Hippocampal formation (tissue), 2 donors: ENCODE measurements around the gene RNF114.
A peak's percentile ranks its signal among the peaks of the same experiment; 100 is the strongest.
"Not testable (repeated sequence)": the region's sequence is repeated elsewhere in the genome, so short reads cannot be mapped to it uniquely, and the experiment has no call there.

Source experiments
- DNase-seq, 2 donors: peaks; one replicate each; lab custom pipeline; 2025; lab: John Stamatoyannopoulos, UW

Gene RNF114

DNA sequence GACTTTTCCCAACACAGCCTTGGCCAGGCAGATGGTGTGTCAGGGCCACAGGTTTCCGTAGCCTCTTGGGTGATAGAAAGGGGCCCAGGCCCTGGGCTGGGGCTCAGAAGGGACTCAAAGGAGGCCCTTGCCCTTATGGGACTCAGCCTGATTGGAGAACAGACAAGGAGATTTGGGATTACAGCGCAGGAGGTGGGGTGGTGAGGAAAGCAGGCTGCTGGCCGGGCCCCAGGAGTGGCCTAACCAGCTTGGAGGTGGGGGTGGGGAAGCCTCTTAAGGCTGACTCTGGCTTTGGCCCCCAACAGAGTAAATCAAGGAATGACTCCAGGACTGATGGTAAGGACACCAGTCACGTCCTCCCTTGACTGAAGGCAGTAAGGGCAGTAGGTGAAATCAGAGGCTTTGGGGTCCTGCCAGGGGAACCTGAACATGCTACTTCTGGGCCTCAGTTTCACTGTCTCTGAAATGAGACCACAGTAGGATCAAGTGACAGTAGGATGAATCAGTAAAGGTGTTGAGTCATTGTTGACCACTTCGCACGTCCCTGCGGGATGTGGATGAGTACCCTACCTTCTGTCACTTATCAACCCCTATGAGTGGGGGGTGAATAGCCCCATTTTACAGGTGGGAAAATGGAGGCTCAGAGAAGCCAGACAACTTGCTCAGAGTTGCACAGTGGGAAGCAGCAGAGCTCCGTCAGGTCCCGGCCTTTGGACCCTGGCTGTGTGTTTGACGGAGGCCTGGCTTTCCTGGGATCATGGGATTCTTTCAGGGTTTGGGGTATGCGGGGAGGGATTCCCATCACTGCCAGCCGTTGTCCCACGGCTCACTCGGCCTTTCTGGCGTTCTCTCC is 51.0 kb downstream of the RNF114 start:
- DNase-seq, result no peak

DNA sequence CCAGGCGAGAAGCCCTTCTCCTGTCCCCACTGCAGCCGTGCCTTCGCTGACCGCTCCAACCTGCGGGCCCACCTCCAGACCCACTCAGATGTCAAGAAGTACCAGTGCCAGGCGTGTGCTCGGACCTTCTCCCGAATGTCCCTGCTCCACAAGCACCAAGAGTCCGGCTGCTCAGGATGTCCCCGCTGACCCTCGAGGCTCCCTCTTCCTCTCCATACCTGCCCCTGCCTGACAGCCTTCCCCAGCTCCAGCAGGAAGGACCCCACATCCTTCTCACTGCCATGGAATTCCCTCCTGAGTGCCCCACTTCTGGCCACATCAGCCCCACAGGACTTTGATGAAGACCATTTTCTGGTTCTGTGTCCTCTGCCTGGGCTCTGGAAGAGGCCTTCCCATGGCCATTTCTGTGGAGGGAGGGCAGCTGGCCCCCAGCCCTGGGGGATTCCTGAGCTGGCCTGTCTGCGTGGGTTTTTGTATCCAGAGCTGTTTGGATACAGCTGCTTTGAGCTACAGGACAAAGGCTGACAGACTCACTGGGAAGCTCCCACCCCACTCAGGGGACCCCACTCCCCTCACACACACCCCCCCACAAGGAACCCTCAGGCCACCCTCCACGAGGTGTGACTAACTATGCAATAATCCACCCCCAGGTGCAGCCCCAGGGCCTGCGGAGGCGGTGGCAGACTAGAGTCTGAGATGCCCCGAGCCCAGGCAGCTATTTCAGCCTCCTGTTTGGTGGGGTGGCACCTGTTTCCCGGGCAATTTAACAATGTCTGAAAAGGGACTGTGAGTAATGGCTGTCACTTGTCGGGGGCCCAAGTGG is 51.9 kb downstream of the RNF114 start:
- DNase-seq, result no peak

DNA sequence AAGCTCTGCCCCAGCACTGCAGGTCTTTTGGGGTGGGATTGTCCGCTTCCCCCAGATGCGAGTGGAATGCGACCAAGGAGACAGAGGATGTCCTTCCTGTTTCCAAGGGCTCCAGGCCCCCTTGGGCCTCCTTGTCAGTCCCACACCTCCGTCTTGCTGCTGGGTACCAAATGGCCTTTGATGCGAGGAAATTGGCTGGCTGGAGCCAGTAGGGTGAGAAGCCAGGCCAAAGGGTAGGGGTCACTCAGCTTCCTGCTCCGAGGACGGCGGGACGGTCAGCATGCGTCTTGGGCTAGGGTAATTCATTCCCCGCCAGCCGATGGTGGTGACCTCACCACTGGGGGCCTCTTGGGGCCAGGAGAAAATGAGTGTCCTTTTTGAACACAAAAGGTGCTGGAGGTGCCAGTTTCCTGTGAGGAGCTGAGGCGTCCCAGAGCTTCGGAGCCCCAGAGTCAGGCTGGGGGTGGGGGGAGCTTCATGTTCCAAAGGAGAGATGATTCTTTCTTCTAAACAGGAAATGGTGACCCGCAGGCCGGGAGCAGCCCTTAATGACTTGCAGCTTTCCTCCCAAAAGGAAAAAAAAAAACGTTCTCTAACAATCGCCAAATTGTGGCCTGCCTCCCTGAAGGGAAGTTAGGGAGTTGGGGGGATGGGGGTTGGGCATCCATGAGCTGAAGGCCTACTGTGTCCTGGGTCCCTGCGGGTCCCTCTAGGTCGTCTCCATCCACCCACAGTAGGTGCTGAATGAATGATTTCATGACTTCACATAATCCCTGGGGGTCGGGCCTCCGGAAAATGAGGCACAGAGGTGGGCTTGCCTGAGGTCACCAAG is 53.3 kb downstream of the RNF114 start:
- peak in 1 of 2 donors; percentile 29 for DNase-seq

DNA sequence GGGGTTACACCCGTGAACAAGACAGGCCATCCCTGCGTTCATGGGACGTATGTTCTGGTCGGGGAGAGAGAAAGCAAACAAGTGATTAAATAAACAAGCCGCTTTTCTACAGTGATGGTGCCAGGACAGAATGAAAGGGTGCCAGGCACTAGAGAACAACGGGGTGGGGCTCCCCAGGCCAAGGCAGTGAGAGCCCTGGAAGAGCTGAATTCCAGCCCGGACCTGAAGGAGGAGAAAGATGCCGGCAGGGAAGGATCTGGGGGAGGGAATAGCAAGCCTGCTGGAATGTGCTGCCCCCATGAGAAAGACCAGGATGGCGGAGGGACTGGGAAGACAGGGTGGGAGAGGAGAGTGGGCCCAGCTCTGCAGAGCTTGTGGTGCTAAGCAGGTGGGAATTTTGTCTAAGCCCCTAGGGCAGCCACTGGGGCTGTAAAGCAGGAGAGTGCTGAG is 54.1 kb downstream of the RNF114 start:
- DNase-seq, result peak; percentile 30 to 35

DNA sequence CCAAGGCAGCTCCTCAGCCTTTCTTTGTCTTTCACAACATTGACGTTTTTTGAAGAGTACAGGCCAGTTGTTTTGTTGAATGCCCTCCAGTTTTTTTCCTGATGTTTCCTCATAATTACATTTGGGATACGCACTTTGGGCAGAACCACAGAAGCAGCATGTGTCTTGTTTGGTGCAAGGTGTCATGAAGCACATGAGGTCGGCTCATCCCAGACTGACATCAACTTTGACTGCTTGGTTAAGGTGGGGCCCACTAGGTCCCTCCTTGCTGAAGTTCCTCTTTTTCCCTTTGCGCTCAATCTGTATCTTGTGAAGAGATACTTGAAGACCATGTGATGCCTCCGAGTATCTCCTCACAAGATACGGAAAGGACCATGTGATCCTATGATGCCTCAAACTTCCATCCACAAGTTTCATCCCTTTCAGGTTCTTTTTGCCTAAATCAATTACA is 57.1 kb downstream of the RNF114 start:
- DNase-seq, result no peak

DNA sequence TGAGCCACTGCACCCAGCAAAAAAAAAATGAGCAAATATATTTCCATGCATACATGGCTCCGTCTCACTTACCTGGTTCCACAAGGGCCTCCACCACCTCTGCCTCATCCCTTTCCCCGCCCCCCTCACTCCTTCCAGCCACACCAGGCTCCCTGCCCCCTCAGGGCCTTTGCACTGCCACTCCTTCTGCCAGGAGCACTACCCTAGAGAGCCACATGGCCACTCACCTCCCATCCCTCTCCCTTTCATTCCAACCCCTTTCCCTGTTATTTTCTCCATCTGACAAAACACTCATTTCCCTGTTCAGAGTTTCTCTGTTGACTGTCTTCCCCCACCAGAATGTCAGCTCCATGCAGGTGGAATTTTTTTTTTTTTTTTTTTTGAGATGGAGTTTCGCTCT is 59.4 kb downstream of the RNF114 start:
- DNase-seq, result no peak

DNA sequence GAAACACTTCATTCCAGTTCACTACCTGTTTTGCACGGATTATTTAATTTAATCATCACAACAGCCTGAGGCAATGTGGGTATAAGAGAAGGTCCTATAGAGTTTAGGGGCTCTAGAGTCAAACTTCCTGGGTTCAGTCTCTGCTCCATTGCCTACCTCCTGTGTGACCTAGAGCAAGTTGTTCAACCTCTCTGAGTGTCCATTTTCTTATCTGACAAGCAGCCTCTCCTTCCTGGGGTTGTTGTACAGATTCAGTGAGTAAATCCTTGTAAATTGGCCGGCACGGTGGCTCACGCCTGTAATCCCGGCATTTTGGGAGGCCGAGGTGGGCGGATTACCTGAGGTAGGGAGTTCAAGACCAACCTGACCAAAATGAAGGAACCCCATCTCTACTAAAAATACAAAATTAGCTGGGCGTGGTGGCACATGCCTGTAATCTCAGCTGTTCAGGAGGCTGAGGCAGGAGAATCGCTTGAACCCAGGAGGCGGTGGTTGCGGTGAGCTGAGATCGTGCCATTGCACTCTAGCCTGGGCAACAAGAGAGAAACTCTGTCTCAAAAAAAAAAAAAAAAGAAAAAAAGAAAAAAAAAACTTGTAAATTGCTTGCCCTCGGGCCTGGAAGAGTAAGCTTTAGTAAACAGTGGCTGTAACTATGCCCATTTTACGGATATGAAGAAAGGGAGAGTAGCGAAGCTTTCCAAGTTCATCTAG is 62.4 kb downstream of the RNF114 start:
- not testable (repeated sequence) for DNase-seq

DNA sequence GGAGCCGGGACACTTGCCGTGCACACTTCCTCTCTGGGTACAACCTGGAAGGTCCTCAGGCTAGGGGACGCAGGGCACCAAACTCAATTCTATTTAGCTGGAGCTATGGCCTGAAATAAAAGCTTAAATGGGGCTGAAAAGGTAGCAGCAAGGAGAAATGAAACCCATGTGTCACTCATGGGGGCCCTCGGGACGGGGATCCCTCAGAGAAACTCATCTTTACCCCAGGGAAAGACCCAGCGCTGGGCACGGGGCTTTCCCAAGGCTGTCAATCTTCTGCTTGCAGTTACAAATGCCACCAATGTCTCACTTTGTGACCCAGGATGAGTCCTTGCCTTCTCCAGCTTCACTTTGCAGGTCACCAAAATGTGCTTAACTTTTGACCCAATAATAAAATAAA is 63.1 kb downstream of the RNF114 start:
- no peak for DNase-seq

DNA sequence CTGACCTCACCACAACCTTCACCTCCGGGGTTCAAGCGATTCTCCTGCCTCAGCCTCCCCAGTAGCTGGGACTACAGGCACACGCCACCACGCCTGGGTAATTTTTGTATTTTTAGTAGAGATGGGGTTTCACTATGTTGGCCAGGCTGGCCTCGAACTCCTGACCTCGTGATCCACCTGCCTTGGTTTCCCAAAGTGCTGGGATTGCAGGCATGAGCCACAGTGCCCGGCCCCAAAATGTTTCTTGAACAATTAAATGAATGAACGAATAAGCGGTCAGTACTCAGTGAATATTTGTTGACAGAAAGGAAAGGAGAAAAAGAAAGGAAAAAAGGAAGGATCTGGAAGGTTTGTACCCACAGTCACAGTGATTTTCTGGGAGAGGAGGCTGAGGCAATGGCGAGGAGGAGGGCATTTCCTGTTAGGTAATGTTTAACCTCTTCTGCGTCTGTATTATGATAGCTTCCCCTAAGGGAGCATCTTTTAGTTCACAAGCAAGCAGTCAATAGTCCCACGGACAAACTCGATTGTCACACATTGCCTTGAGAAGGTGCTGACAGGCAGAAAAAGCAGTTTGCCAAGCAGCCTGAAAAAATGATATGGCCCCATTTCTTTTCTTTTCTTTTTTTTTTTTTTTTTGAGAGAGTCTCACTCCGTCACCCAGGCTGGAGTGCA is 64.5 kb downstream of the RNF114 start:
- DNase-seq, result not testable (repeated sequence)

DNA sequence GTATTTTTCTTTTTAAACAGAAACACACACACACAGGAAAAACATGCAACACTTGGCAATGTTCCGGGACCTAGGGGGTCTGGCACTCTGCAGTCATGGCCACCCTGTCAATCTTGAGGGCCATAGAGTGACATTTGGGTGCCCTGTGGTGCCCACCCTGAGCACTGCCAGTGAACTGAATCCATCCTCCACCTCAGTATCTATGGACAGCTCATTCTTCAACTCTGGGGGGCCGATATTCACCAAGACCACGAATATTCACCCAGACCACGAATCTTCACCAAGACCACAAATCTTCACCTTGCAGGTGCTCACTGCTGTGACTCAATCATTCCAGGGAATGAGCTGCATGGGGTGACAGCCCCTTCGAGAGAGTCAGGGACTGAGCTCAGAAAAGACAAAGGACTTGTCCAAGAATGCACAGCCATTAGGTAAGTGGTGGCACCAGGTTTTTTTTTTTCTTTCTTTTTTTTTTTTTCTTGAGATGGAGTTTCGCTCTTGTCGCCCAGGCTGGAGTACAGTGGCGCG is 65.7 kb downstream of the RNF114 start:
- no peak for DNase-seq

DNA sequence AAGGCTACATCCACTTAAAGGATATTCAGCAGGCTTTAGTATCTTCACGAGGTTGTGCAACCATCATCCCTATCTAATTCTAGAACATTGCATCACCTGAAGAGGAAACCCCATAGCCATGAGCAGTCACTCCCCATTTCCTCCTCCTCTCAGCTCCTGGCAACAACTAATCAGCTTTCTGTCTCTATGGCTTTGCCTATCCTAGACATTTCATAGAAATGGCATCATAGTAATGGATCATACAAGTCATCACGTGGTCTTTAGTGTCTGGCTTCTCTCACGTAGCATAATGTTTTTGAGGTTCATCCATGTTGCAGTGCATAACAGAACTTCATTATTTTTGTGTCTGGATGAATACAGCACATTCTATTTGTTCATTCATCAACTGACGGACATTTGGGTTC is 67.1 kb downstream of the RNF114 start:
- no peak for DNase-seq
